Esophagus muscularis mucosa (tissue), 4 donors: ENCODE measurements around the gene TLE2. TPM values are rescaled to one million over a fixed set of nuclear protein-coding genes. Genes with fewer than 3 reads are reported as not detected.
"Not testable (repeated sequence)": the region's sequence is repeated elsewhere in the genome, so short reads cannot be mapped to it uniquely, and the experiment has no call there.

Experiments
- DNase-seq: peaks from one replicate; pipeline ENCODE4 v3.0.0-alpha.2; 2017; ENCODE audit errors: extremely low spot score
- H3K27ac ChIP-seq, 4 donors: fragments of 200-600 bp; sonication (generic); replicated peaks in 1 of 4; 1 replicate in 3 of 4; 2 replicates in 1 of 4; pipeline ENCODE4 v1.5.1; 2016 to 2019; ENCODE audit warnings: mild to moderate bottlenecking in 1 of 4
- H3K27me3 ChIP-seq, 4 donors: fragments of 200-600 bp; sonication (generic); one replicate each; pipeline versions ENCODE4 v1.5.1 to v1.6.0; 2016 to 2019
- H3K36me3 ChIP-seq, 4 donors: fragments of 200-600 bp; sonication (generic); one replicate each; pipeline ENCODE4 v1.5.1; 2016 to 2019
- H3K4me1 ChIP-seq, 4 donors: fragments of 200-600 bp; sonication (generic); one replicate each; pipeline ENCODE4 v1.5.1; 2016 to 2019
- H3K4me3 ChIP-seq, 4 donors: fragments of 200-600 bp; sonication (generic); 1 replicate in 2 of 4; 2 replicates in 2 of 4; pipeline ENCODE4 v1.5.1; 2016 to 2019; ENCODE audit warnings: mild to moderate bottlenecking in 4 of 4, moderate library complexity in 1 of 4
- H3K9me3 ChIP-seq, 4 donors: fragments of 200-600 bp; sonication (generic); 1 replicate in 3 of 4; 2 replicates in 1 of 4; pipeline ENCODE4 v1.5.1; 2016 to 2019
- CTCF ChIP-seq, 3 experiments: fragments of 200-600 bp in 2 of 3; fragments of 450-650 bp in 1 of 3; sonication (generic) in 2 of 3; IDR thresholded peaks; one replicate each; pipeline ENCODE4 v1.5.1; 2017 to 2019; ENCODE audit warnings: antibody characterized with exemption in 3 of 3, mild to moderate bottlenecking in 2 of 3, moderate library complexity in 1 of 3
- EP300 ChIP-seq: sonication (generic); formaldehyde crosslinking; IDR thresholded peaks from one replicate; pipeline ENCODE4 v1.6.1; 2017; ENCODE audit warnings: antibody characterized with exemption
- POLR2A ChIP-seq: fragments of 450-650 bp; IDR thresholded peaks from one replicate; pipeline ENCODE4 v1.6.1; 2017; ENCODE audit warnings: antibody characterized with exemption, moderate library complexity, mild to moderate bottlenecking, low read depth
- POLR2AphosphoS5 ChIP-seq, 2 donors: sonication (generic); formaldehyde crosslinking; IDR thresholded peaks; one replicate each; pipeline ENCODE4 v1.6.1; 2017; ENCODE audit warnings: antibody characterized with exemption in 2 of 2
- WGBS: methylation state at CpG from one replicate; pipeline ENCODE4 v1.1.5; 2018; 5-methylcytosine and 5-hydroxymethylcytosine counted together
- intact Hi-C: fragments of 100-400 bp; cut with DNase I; formaldehyde crosslinking; loops from one replicate; pipeline ENCODE4 v1.15.1; 2023
- total RNA-seq, 4 donors: library from RNA; depleted of rRNA; stranded (reverse); fragments of >200 nt; gene quantifications; one replicate each; pipeline versions ENCODE4 v1.1.0 to v1.2.1, GENCODE V29; 2016

Gene TLE2
- total RNA-seq, 4 donors from 2014 or later = 34.0 to 51.2 (median 44.1) TPM

- H3K27ac ChIP-seq = no peak overlapping the region
- no peak for DNase-seq
- intact Hi-C loops = no loop called here
- TF ChIP-seq POLR2AphosphoS5 (IDR thresholded peaks at IDR 0.05) (no peak), POLR2A (no peak), CTCF (IDR thresholded peaks at IDR 0.05) (no peak), EP300 (no peak)
- no peaks in the 10 kb centered on the region for H3K4me1 ChIP-seq
- H3K36me3 ChIP-seq = peaks cover 2 to 15% (median 8%) of the 10 kb centered on the region in 4 donors
- no peak overlapping the region for H3K4me3 ChIP-seq
- no peaks in the 10 kb centered on the region for H3K9me3 ChIP-seq
- H3K27me3 ChIP-seq = no peaks in the 10 kb centered on the region
- 80% methylated on average over 1 of the region's 9 CpGs for WGBS
Measured at GRCh38 chr19:2993579-2993978, 35.5 kb downstream of the TLE2 start.

GRCh38 chr19:2992958-2993357 lies 36.1 kb downstream of the TLE2 start:
- 73% methylated on average over 14 of the region's 14 CpGs for WGBS
- Histone ChIP-seq H3K4me3 (no peak overlapping the region), H3K27ac (no peak overlapping the region), H3K36me3 (peaks cover 0 to 8% (median 5%) of the 10 kb centered on the region in 4 donors), H3K27me3 (no peaks in the 10 kb centered on the region), H3K9me3 (no peaks in the 10 kb centered on the region), H3K4me1 (no peaks in the 10 kb centered on the region)
- DNase-seq = no peak
- TF ChIP-seq POLR2A (no peak), POLR2AphosphoS5 (IDR thresholded peaks at IDR 0.05) (no peak), EP300 (no peak), CTCF (IDR thresholded peaks at IDR 0.05) (no peak)
- intact Hi-C loops = no loop called here

- WGBS = 88% methylated on average over 11 of the region's 11 CpGs
- H3K36me3 ChIP-seq = not testable (repeated sequence)
Measured at GRCh38 chr19:2992333-2992732, 36.7 kb downstream of the TLE2 start.

GRCh38 chr19:2989236-2989946 lies 39.7 kb downstream of the TLE2 start:
- Histone ChIP-seq H3K4me1 (peaks cover 3 to 9% (median 4%) of the 10 kb centered on the region in 4 donors), H3K27ac (no peak overlapping the region), H3K36me3 (no peaks in the 10 kb centered on the region), H3K4me3 (no peak overlapping the region), H3K27me3 (no peaks in the 10 kb centered on the region), H3K9me3 (no peaks in the 10 kb centered on the region)
- 91% methylated on average over 14 of the region's 15 CpGs for WGBS
- no peak for TF ChIP-seq POLR2A
- TF ChIP-seq POLR2AphosphoS5 (IDR thresholded peaks at IDR 0.05) = no peak
- no peak for TF ChIP-seq CTCF (IDR thresholded peaks at IDR 0.05)
- TF ChIP-seq EP300 = no peak
- no peak for DNase-seq
- intact Hi-C loops = loop anchor here (5.0 kb wide), 1 partner anchor 38 kb away; the partner anchor contains the start of gene TLE2

More at GRCh38 chr19:2992333-2992732, 36.7 kb downstream of the TLE2 start:
- H3K4me3 ChIP-seq, intact Hi-C loops, H3K9me3 ChIP-seq, H3K4me1 ChIP-seq, H3K27ac ChIP-seq, DNase-seq, H3K27me3 ChIP-seq: not testable (repeated sequence)

- intact Hi-C loops = loop anchor here (5.0 kb wide), 1 partner anchor 39 kb away; the partner anchor contains the start of gene TLE2
- DNase-seq = no peak
Measured at GRCh38 chr19:2988568-2988967, 40.5 kb downstream of the TLE2 start.

More at GRCh38 chr19:2988568-2988967, 40.5 kb downstream of the TLE2 start:
- Histone ChIP-seq H3K4me3 (no peak overlapping the region), H3K27ac (no peak overlapping the region), H3K36me3 (no peaks in the 10 kb centered on the region), H3K4me1 (peaks cover 11 to 17% (median 12%) of the 10 kb centered on the region in 4 donors), H3K27me3 (no peaks in the 10 kb centered on the region), H3K9me3 (no peaks in the 10 kb centered on the region)
- no peak for TF ChIP-seq POLR2A
- TF ChIP-seq POLR2AphosphoS5 (IDR thresholded peaks at IDR 0.05) = no peak
- no peak for TF ChIP-seq EP300
- TF ChIP-seq CTCF (IDR thresholded peaks at IDR 0.05) = no peak
- WGBS = 97% methylated on average over 3 of the region's 3 CpGs
